Epithelial cell of esophagus (primary cell): ENCODE data around the gene INO80.

Experiments used
- DNase-seq: peaks from one replicate; pipeline ENCODE4 v3.0.0; 2010; ENCODE audit warnings: low read depth
- H3K4me3 ChIP-seq: 2 replicates; pipeline ENCODE4 v1.5.1; 2011; ENCODE audit warnings: mild to moderate bottlenecking, low read length, control low read depth
- CTCF ChIP-seq: IDR thresholded peaks from 2 replicates; pipeline ENCODE4 v1.5.1; 2011; ENCODE audit warnings: low read depth, mild to moderate bottlenecking, low read length, control low read depth, inconsistent platforms; ENCODE audit not compliant: insufficient read depth; ENCODE audit errors: missing control alignments

The INO80 gene

DNA sequence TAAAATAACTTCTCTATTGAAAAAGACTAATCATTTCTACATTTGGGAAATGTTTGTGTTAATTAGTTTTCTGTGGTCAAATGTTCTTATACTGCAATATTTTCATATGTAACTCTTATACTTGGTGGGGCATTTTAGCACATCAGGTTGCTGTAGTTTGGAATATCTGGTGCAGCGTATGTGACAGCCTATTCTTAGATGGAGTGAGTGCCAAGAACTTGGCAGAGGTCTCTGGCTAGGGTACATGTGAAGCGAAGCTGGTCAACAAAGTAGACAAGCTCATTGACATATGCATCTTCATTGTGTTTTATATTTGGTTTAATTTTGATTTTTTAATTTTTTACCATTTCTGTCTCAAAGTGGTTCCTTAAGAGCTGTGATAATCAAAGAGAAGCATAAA lies 109.6 kb downstream of the INO80 start:
- TF ChIP-seq CTCF, result no peak
- no peak overlapping the region for H3K4me3 ChIP-seq
- no peak for DNase-seq

DNA sequence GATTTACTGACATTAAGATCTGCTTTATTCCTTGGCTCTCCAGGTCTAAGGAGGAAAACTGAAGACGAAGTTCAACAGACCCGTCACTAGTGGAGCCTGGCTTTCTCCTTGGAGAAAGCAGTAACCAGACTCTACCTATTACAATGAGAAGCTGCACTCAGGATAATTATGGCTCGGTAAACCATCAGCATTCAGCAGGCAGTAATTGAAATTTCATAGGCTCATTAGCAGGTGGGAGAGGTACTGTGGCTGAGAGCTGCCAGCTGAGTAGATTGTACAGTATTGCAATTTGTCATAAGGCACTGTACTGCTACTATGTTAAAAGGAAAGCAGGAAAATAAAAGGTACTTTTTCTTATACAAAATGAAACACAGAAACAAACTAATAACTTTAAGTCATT lies 111.6 kb downstream of the INO80 start:
- DNase-seq, result no peak
- H3K4me3 ChIP-seq, result no peak overlapping the region
- TF ChIP-seq CTCF, result no peak

- no peak for DNase-seq
- no peak for TF ChIP-seq CTCF
- no peak overlapping the region for H3K4me3 ChIP-seq
These were observed 114.4 kb downstream of the INO80 start for GRCh38 chr15:41001524-41002214.

- no peak overlapping the region for H3K4me3 ChIP-seq
- DNase-seq, result peak; percentile 97
- TF ChIP-seq CTCF, result no peak
These were observed 116.9 kb downstream of the INO80 start for GRCh38 chr15:40999190-40999589.

DNA sequence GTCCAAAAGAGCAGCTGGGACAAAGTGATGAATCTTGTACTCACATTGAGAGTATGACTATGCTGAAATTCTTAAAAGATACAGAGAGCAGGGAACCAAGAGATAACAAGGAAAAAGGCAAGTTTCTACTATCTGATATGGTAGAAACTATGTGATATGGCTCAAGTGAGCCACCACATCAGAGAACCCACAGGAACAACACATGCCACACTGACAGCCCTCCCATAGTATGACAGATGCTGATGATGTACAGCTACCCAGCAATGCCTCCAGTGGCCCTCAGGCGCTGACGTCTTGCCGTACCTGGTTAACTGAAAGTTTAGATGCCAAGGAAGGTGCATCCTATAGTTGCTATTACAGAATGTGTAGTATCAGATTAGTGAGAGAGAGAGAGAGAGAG lies 120.4 kb downstream of the INO80 start:
- no peak for TF ChIP-seq CTCF
- no peak overlapping the region for H3K4me3 ChIP-seq
- DNase-seq, result no peak

DNA sequence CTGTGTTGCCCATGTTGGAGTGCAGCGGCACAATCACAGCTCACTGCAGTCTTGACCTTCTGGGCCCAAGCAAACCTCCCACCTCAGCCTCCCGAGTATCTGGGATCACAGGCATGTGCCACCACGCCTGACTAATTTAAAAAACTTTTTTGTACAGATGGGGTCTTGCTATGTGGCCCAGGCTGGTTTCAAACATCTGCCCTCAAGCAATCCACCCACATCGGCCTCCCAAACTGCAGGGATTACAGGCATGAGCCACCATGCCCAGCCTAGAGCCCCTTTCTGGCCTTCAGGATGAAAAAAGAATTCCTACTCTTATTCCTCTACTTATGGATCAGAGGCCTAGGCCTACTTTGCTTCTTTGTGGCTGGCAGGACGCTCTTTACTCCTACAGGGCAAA lies 123.3 kb downstream of the INO80 start:
- H3K4me3 ChIP-seq, result no peak overlapping the region
- DNase-seq, result no peak
- TF ChIP-seq CTCF, result no peak

- DNase-seq, result no peak
- H3K4me3 ChIP-seq, result no peak overlapping the region
- TF ChIP-seq CTCF, result no peak
These were observed 123.8 kb downstream of the INO80 start for GRCh38 chr15:40992241-40992741.
